HepG2 (cell line): ENCODE data around the gene TTBK1. TPM values are rescaled to one million over a fixed set of nuclear protein-coding genes. Genes with fewer than 3 reads are reported as not detected.
A peak's percentile ranks its signal among the peaks of the same experiment; 100 is the strongest.

Experiments used
- BHLHE40 ChIP-seq: IDR thresholded peaks from 2 replicates; pipeline ENCODE4 v1.6.1; 2011; ENCODE audit warnings: low read length, improper control_type of control experiment
- BRD4 ChIP-seq: sonication (generic); formaldehyde crosslinking; IDR thresholded peaks from 2 replicates; pipeline ENCODE4 v1.4.0; 2020; ENCODE audit warnings: missing genetic modification reagents
- HIVEP1 ChIP-seq: sonication (generic); formaldehyde crosslinking; IDR thresholded peaks from 2 replicates; pipeline ENCODE4 v1.4.0; 2020; ENCODE audit warnings: mild to moderate bottlenecking, missing genetic modification reagents
- IRF2 ChIP-seq: IDR thresholded peaks from 2 replicates; pipeline ENCODE4 v1.6.1; 2018; ENCODE audit warnings: missing genetic modification reagents, missing compliant biosample characterization
- RFX5 ChIP-seq: IDR thresholded peaks from 2 replicates; pipeline ENCODE4 v1.6.1; 2011; ENCODE audit warnings: low read depth, low read length, improper control_type of control experiment
- SMAD9 ChIP-seq: sonication (generic); formaldehyde crosslinking; IDR thresholded peaks from 2 replicates; pipeline ENCODE4 v1.5.1; 2020; ENCODE audit warnings: mild to moderate bottlenecking, missing genetic modification reagents
- ZFP41 ChIP-seq: sonication (generic); formaldehyde crosslinking; IDR thresholded peaks from 2 replicates; pipeline ENCODE4 v1.4.0; 2020; ENCODE audit warnings: mild to moderate bottlenecking, missing genetic modification reagents, borderline replicate concordance
- ZFY ChIP-seq: sonication (generic); formaldehyde crosslinking; IDR thresholded peaks from 2 replicates; pipeline ENCODE4 v1.4.0; 2020; ENCODE audit warnings: missing genetic modification reagents
- ZNF33B ChIP-seq: sonication (generic); formaldehyde crosslinking; IDR thresholded peaks from 2 replicates; pipeline ENCODE4 v1.5.1; 2020; ENCODE audit warnings: mild to moderate bottlenecking, missing genetic modification reagents
- ZNF451 ChIP-seq: sonication (generic); formaldehyde crosslinking; IDR thresholded peaks from 2 replicates; pipeline ENCODE4 v1.5.0; 2020; ENCODE audit warnings: mild to moderate bottlenecking, missing genetic modification reagents
- ZNF589 ChIP-seq: sonication (generic); formaldehyde crosslinking; conservative IDR thresholded peaks from 2 replicates; pipeline ENCODE4 v1.8.0; 2022; ENCODE audit warnings: mild to moderate bottlenecking, moderate library complexity, missing genetic modification reagents
- ZNF598 ChIP-seq: sonication (generic); formaldehyde crosslinking; IDR thresholded peaks from 2 replicates; pipeline ENCODE4 v1.5.1; 2020; ENCODE audit warnings: mild to moderate bottlenecking, missing genetic modification reagents, borderline replicate concordance
- ZNF605 ChIP-seq: sonication (generic); formaldehyde crosslinking; IDR thresholded peaks from 2 replicates; pipeline ENCODE4 v1.8.0; 2022; ENCODE audit warnings: mild to moderate bottlenecking, missing genetic modification reagents
- ZNF674 ChIP-seq: sonication (generic); formaldehyde crosslinking; IDR thresholded peaks from 2 replicates; pipeline ENCODE4 v1.5.0; 2020; ENCODE audit warnings: low read depth, mild to moderate bottlenecking, missing genetic modification reagents
- ZNF883 ChIP-seq: sonication (generic); formaldehyde crosslinking; IDR thresholded peaks from 2 replicates; pipeline ENCODE4 v1.5.1; 2020; ENCODE audit warnings: mild to moderate bottlenecking, missing genetic modification reagents; ENCODE audit errors: not compliant biosample characterization
- polyA plus RNA-seq, 8 experiments: library from polyadenylated mRNA; depleted of rRNA in 3 of 8; stranded (reverse) in 7 of 8; unstranded in 1 of 8; fragments of >200 nt; fragmentation: Illumina TruSeq in 4 of 8; extraction: Trizol in 4 of 8; gene quantifications; 2 replicates each; pipeline versions ENCODE4 v1.2.1 to v1.2.3, GENCODE V29; 2011 to 2016; ENCODE audit warnings: low read depth in 4 of 8, missing spikeins in 1 of 8, mixed read lengths in 1 of 8; ENCODE audit not compliant: insufficient read depth in 1 of 8
- total RNA-seq, 5 experiments: library from RNA; depleted of rRNA; stranded (reverse); fragments of >200 nt; fragmentation: Illumina TruSeq; extraction: Trizol; gene quantifications; 2 replicates each; pipeline ENCODE4 v1.2.3, GENCODE V29; 2016; ENCODE audit warnings: low read depth in 1 of 5
- TF ChIP-seq, protein P1 (sequence below), 2 experiments: fragments of 450-650 bp in 1 of 2; sonication (generic) in 1 of 2; formaldehyde crosslinking in 1 of 2; IDR thresholded peaks; 2 replicates each; pipeline versions ENCODE4 v1.6.1 to v1.8.0; 2016 to 2022; ENCODE audit warnings: antibody characterized with exemption in 1 of 2, mild to moderate bottlenecking in 1 of 2, missing genetic modification reagents in 1 of 2
- TF ChIP-seq, protein P2 (sequence below), 2 experiments: sonication (generic) in 1 of 2; formaldehyde crosslinking in 1 of 2; IDR thresholded peaks; 2 replicates each; pipeline versions ENCODE4 v1.4.0 to v1.6.1; 2018 to 2020; ENCODE audit warnings: missing genetic modification reagents in 2 of 2, borderline replicate concordance in 1 of 2, low read depth in 1 of 2, mild to moderate bottlenecking in 1 of 2, missing biosample characterization in 1 of 2

Gene TTBK1
- total and polyA plus RNA-seq, 2 of the 13 experiments (the other 11 are each of a cell fraction or from before 2014, with no cell fraction given): 0.24 to 0.33 TPM

DNA sequence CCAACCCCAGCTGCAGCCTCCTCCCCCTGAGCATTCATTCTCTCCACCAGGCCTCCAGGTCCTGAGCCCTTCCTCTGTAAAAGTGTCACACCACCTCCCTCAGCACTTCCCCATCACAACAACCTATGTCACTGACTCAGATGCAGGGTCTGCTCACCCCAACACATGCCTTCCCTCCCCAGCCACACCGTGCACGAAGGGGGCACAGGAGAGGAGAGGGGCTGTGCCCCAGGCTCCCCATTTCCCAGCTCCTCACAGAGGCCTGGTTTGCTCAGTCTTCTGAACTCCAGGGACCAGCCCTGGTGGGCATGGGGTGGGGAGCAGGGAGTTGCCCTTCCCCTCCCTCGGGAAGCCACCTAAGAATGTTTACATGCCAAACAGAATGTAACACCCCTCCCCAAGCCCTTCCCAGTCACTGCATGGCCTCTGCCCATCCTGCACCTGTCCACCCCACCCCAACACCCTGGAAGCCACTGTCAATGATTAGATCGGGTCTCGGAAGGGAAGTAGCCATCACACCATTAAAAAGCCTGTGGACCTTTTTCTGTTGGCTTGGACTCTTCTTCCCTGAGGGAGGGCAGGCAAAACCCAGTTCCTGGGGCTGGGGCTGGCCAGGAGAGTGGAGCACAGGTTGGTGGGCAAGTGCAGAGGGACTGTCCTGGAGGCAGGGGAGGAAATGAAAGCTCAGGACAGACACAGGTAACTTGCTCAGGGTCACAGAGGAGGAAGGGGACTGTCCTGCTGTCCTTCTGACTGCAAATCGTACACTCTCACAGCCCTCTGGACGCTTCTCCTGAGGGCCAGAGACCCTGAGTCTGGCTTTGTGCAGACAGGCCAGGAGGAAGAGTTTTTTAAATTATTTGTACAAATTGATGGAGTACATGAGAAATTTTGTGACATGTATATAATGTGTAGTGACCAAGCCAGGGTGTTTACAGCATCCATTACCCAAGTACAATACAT lies 44.7 kb downstream of the TTBK1 start (continued):
- TF ChIP-seq, protein P1, sequence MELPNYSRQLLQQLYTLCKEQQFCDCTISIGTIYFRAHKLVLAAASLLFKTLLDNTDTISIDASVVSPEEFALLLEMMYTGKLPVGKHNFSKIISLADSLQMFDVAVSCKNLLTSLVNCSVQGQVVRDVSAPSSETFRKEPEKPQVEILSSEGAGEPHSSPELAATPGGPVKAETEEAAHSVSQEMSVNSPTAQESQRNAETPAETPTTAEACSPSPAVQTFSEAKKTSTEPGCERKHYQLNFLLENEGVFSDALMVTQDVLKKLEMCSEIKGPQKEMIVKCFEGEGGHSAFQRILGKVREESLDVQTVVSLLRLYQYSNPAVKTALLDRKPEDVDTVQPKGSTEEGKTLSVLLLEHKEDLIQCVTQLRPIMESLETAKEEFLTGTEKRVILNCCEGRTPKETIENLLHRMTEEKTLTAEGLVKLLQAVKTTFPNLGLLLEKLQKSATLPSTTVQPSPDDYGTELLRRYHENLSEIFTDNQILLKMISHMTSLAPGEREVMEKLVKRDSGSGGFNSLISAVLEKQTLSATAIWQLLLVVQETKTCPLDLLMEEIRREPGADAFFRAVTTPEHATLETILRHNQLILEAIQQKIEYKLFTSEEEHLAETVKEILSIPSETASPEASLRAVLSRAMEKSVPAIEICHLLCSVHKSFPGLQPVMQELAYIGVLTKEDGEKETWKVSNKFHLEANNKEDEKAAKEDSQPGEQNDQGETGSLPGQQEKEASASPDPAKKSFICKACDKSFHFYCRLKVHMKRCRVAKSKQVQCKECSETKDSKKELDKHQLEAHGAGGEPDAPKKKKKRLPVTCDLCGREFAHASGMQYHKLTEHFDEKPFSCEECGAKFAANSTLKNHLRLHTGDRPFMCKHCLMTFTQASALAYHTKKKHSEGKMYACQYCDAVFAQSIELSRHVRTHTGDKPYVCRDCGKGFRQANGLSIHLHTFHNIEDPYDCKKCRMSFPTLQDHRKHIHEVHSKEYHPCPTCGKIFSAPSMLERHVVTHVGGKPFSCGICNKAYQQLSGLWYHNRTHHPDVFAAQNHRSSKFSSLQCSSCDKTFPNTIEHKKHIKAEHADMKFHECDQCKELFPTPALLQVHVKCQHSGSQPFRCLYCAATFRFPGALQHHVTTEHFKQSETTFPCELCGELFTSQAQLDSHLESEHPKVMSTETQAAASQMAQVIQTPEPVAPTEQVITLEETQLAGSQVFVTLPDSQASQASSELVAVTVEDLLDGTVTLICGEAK (IDR thresholded peaks at IDR 0.05): no peak
- TF ChIP-seq, protein P1 (CRISPR knock-in tag; IDR thresholded peaks at IDR 0.05): 0 out of 2 replicates have a peak, but pooled peaks have one; percentile 39
- 0 out of 2 replicates have a peak, but pooled peaks have one; percentile 20 for TF ChIP-seq ZNF589 (CRISPR knock-in tag)
- peak; percentile 51 for TF ChIP-seq ZNF883
- no peak for TF ChIP-seq ZNF674 (CRISPR knock-in tag)
- no peak for TF ChIP-seq ZNF451 (CRISPR knock-in tag)
- TF ChIP-seq BHLHE40: no peak
- TF ChIP-seq, protein P2, sequence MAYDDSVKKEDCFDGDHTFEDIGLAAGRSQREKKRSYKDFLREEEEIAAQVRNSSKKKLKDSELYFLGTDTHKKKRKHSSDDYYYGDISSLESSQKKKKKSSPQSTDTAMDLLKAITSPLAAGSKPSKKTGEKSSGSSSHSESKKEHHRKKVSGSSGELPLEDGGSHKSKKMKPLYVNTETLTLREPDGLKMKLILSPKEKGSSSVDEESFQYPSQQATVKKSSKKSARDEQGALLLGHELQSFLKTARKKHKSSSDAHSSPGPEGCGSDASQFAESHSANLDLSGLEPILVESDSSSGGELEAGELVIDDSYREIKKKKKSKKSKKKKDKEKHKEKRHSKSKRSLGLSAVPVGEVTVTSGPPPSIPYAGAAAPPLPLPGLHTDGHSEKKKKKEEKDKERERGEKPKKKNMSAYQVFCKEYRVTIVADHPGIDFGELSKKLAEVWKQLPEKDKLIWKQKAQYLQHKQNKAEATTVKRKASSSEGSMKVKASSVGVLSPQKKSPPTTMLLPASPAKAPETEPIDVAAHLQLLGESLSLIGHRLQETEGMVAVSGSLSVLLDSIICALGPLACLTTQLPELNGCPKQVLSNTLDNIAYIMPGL (CRISPR knock-in tag; IDR thresholded peaks at IDR 0.05; ENCODE audit: borderline replicate concordance in 1 of 2, low read depth in 1 of 2): 0 out of 4 replicates have a peak, but pooled peaks of 1 of the 2 experiments have one; percentile 14
- 0 out of 2 replicates have a peak, but pooled peaks have one; percentile 26 for TF ChIP-seq ZFY (CRISPR knock-in tag)
- 0 out of 2 replicates have a peak, but pooled peaks have one; percentile 30 for TF ChIP-seq IRF2 (CRISPR knock-in tag)
- peak; percentile 48; the same call in 1 of the 2 replicates for TF ChIP-seq HIVEP1
- TF ChIP-seq SMAD9 (CRISPR knock-in tag): no peak
- 0 out of 2 replicates have a peak, but pooled peaks have one; percentile 30 for TF ChIP-seq RFX5
- no peak for TF ChIP-seq ZNF605 (CRISPR knock-in tag)
- TF ChIP-seq ZNF33B: peak; percentile 38; the same call in 1 of the 2 replicates
- no peak for TF ChIP-seq BRD4 (CRISPR knock-in tag)
- 0 out of 2 replicates have a peak, but pooled peaks have one; percentile 63 for TF ChIP-seq ZNF598 (CRISPR knock-in tag)
- no peak for TF ChIP-seq ZFP41
